OCI-LY3 (cell line): ENCODE measurements around the gene H19.

ENCODE experiments used
- H2AFZ ChIP-seq: fragments of 200-600, 300-600 bp; shearing (Covaris generic); 2 replicates; pipeline ENCODE4 v1.6.0; 2014; ENCODE audit warnings: antibody characterized with exemption, low read depth, low read length
- H3K27ac ChIP-seq: fragments of 200-600, 300-600 bp; sonication (generic); 2 replicates; pipeline ENCODE4 v1.5.1; 2014; ENCODE audit warnings: mild to moderate bottlenecking, low read length, moderate library complexity, mixed read lengths
- H3K27me3 ChIP-seq: fragments of 200-600, 300-600 bp; sonication (generic); 2 replicates; pipeline ENCODE4 v1.6.1; 2014; ENCODE audit warnings: low read depth, low read length, mixed read lengths
- H3K36me3 ChIP-seq: fragments of 200-600, 300-600 bp; sonication (generic); replicated peaks from 2 replicates; pipeline ENCODE3; 2014; ENCODE audit warnings: low read depth, low read length, mixed read lengths
- H3K4me1 ChIP-seq: fragments of 300-600, 200-600 bp; sonication (generic); 2 replicates; pipeline ENCODE4 v1.6.1; 2014; ENCODE audit warnings: low read length, mixed read lengths
- H3K4me2 ChIP-seq: fragments of 200-600, 300-600 bp; sonication (generic); 2 replicates; pipeline ENCODE4 v1.6.1; 2014; ENCODE audit warnings: low read length, mixed read lengths
- H3K4me3 ChIP-seq: fragments of 300-600, 200-600 bp; sonication (generic); 2 replicates; pipeline ENCODE4 v1.5.1; 2014; ENCODE audit warnings: antibody characterized with exemption, mild to moderate bottlenecking, low read length, moderate library complexity
- H3K79me2 ChIP-seq: fragments of 300-600, 200-600 bp; shearing (Covaris generic); 2 replicates; pipeline ENCODE4 v1.6.1; 2014; ENCODE audit warnings: mild to moderate bottlenecking, low read length, mixed read lengths
- H3K9ac ChIP-seq: fragments of 300-600, 200-600 bp; shearing (Covaris generic); 2 replicates; pipeline ENCODE4 v1.6.0; 2014; ENCODE audit warnings: mild to moderate bottlenecking, low read length, moderate library complexity
- H3K9me3 ChIP-seq: fragments of 200-600, 300-600 bp; shearing (Covaris generic); 2 replicates; pipeline ENCODE4 v1.6.1; 2014; ENCODE audit warnings: low read length, mixed read lengths; ENCODE audit not compliant: insufficient read depth
- H4K20me1 ChIP-seq: fragments of 200-600, 300-600 bp; sonication (generic); 2 replicates; pipeline ENCODE4 v1.6.1; 2016; ENCODE audit warnings: low read length, mixed read lengths; ENCODE audit not compliant: insufficient read depth
- CTCF ChIP-seq: fragments of 200-600, 300-600 bp; sonication (generic); IDR thresholded peaks from 2 replicates; pipeline ENCODE4 v1.5.1; 2014; ENCODE audit warnings: antibody characterized with exemption, low read length, low read depth
- EZH2phosphoT487 ChIP-seq: fragments of 200-600 bp; shearing (Covaris generic); IDR thresholded peaks from 2 replicates; pipeline ENCODE4 v1.6.1; 2018; ENCODE audit warnings: antibody characterized with exemption, mixed run types, low read depth

The H19 gene

GRCh38 chr11:1988174-1988573 lies 9.5 kb downstream of the H19 start:
- no peak overlapping the region for H2AFZ ChIP-seq
- no peaks in the 10 kb centered on the region for H3K79me2 ChIP-seq
- H3K36me3 ChIP-seq: no peaks in the 10 kb centered on the region
- no peak overlapping the region for H3K27ac ChIP-seq
- H3K9ac ChIP-seq: no peak overlapping the region
- H3K4me2 ChIP-seq: no peak overlapping the region
- no peaks in the 10 kb centered on the region for H3K9me3 ChIP-seq
- TF ChIP-seq EZH2phosphoT487 (no peak), CTCF (no peak)
- H3K27me3 ChIP-seq: no peaks in the 10 kb centered on the region
- H3K4me3 ChIP-seq: no peak overlapping the region
- no peaks in the 10 kb centered on the region for H3K4me1 ChIP-seq
- H4K20me1 ChIP-seq: no peaks in the 10 kb centered on the region

GRCh38 chr11:1987024-1987423 lies 10.6 kb downstream of the H19 start:
- H3K36me3 ChIP-seq: no peaks in the 10 kb centered on the region
- TF ChIP-seq CTCF (no peak), EZH2phosphoT487 (no peak)
- H3K4me2 ChIP-seq: no peak overlapping the region
- no peak overlapping the region for H3K27ac ChIP-seq
- H3K4me1 ChIP-seq: no peaks in the 10 kb centered on the region
- no peak overlapping the region for H3K9ac ChIP-seq
- H3K79me2 ChIP-seq: no peaks in the 10 kb centered on the region
- H3K27me3 ChIP-seq: no peaks in the 10 kb centered on the region
- no peaks in the 10 kb centered on the region for H4K20me1 ChIP-seq
- H3K9me3 ChIP-seq: no peaks in the 10 kb centered on the region
- H2AFZ ChIP-seq: no peak overlapping the region
- no peak overlapping the region for H3K4me3 ChIP-seq

GRCh38 chr11:1983601-1983961 lies 14.1 kb downstream of the H19 start:
- no peak overlapping the region for H3K9ac ChIP-seq

GRCh38 chr11:1982873-1983600 lies 14.6 kb downstream of the H19 start:
- Histone ChIP-seq H3K36me3 (no peaks in the 10 kb centered on the region), H2AFZ (no peak overlapping the region), H4K20me1 (no peaks in the 10 kb centered on the region), H3K9ac (no peak overlapping the region), H3K4me3 (no peak overlapping the region), H3K27me3 (no peaks in the 10 kb centered on the region), H3K9me3 (no peaks in the 10 kb centered on the region), H3K4me1 (no peaks in the 10 kb centered on the region), H3K27ac (no peak overlapping the region), H3K79me2 (no peaks in the 10 kb centered on the region), H3K4me2 (no peak overlapping the region)
- no peak for TF ChIP-seq EZH2phosphoT487
- TF ChIP-seq CTCF: no peak

More at GRCh38 chr11:1983601-1983961, 14.1 kb downstream of the H19 start:
- Histone ChIP-seq H2AFZ (no peak overlapping the region), H3K79me2 (no peaks in the 10 kb centered on the region), H3K4me2 (no peak overlapping the region), H3K27ac (no peak overlapping the region), H4K20me1 (no peaks in the 10 kb centered on the region), H3K4me1 (no peaks in the 10 kb centered on the region), H3K9me3 (no peaks in the 10 kb centered on the region), H3K4me3 (no peak overlapping the region), H3K36me3 (no peaks in the 10 kb centered on the region), H3K27me3 (no peaks in the 10 kb centered on the region)
- TF ChIP-seq CTCF: no peak
